Activated naive CD4-positive, alpha-beta T cell treated with anti-CD3 and anti-CD28 coated beads, Interleukin-2, amount 50 U/mL, for 24 hours (primary cell): Measurements from ENCODE around the gene STK32B.
"Not testable (repeated sequence)": the region's sequence is repeated elsewhere in the genome, so short reads cannot be mapped to it uniquely, and the experiment has no call there.

ENCODE experiments used
- H3K27ac Mint-ChIP-seq: one replicate; pipeline ENCODE4 v1.8.0; 2021; ENCODE audit warnings: mild to moderate bottlenecking, mixed read lengths
- H3K27me3 Mint-ChIP-seq: one replicate; pipeline ENCODE4 v1.8.0; 2021; ENCODE audit warnings: mixed read lengths
- H3K36me3 Mint-ChIP-seq: one replicate; pipeline ENCODE4 v1.8.0; 2021; ENCODE audit warnings: mixed read lengths
- H3K4me1 Mint-ChIP-seq: one replicate; pipeline ENCODE4 v1.8.0; 2021; ENCODE audit warnings: mixed read lengths
- H3K4me3 Mint-ChIP-seq: one replicate; pipeline ENCODE4 v1.8.0; 2021; ENCODE audit warnings: mild to moderate bottlenecking, mixed read lengths
- H3K9me3 Mint-ChIP-seq: one replicate; pipeline ENCODE4 v1.8.0; 2021; ENCODE audit warnings: mixed read lengths

STK32B gene

GRCh38 chr4:5051278-5052203 is at the start of gene STK32B:
STK32B (plus strand) TSS chr4:5051480.
- H3K9me3 Mint-ChIP-seq = no peaks in the 10 kb centered on the region
- no peaks in the 10 kb centered on the region for H3K36me3 Mint-ChIP-seq
- peaks cover 33% of the 10 kb centered on the region for H3K27me3 Mint-ChIP-seq
- H3K27ac Mint-ChIP-seq = no peak within 1 kb of the TSS
- H3K4me1 Mint-ChIP-seq = peaks cover 14% of the 10 kb centered on the region
- peak within 1 kb of the TSS; percentile 66 for H3K4me3 Mint-ChIP-seq

GRCh38 chr4:5001641-5002040 is 49.6 kb upstream of the STK32B start:
- not testable (repeated sequence) for H3K9me3 Mint-ChIP-seq, H3K4me1 Mint-ChIP-seq, H3K27ac Mint-ChIP-seq, H3K4me3 Mint-ChIP-seq, H3K36me3 Mint-ChIP-seq, H3K27me3 Mint-ChIP-seq

- no peak overlapping the region for H3K27ac Mint-ChIP-seq
- H3K4me1 Mint-ChIP-seq = no peaks in the 10 kb centered on the region
- no peak overlapping the region for H3K4me3 Mint-ChIP-seq
- no peaks in the 10 kb centered on the region for H3K9me3 Mint-ChIP-seq
- H3K27me3 Mint-ChIP-seq = peaks cover 9% of the 10 kb centered on the region
- H3K36me3 Mint-ChIP-seq = no peaks in the 10 kb centered on the region
Observed at GRCh38 chr4:5003372-5003857, 47.9 kb upstream of the STK32B start.

GRCh38 chr4:5003918-5004317 is 47.4 kb upstream of the STK32B start:
- Mint-ChIP-seq H3K27ac (no peak overlapping the region), H3K27me3 (peaks cover 9% of the 10 kb centered on the region), H3K4me1 (no peaks in the 10 kb centered on the region), H3K9me3 (no peaks in the 10 kb centered on the region), H3K36me3 (no peaks in the 10 kb centered on the region), H3K4me3 (no peak overlapping the region)

- Mint-ChIP-seq H3K9me3 (no peaks in the 10 kb centered on the region), H3K4me1 (no peaks in the 10 kb centered on the region), H3K27me3 (peaks cover 9% of the 10 kb centered on the region), H3K27ac (no peak overlapping the region), H3K36me3 (no peaks in the 10 kb centered on the region), H3K4me3 (no peak overlapping the region)
Observed at GRCh38 chr4:5004496-5004895, 46.8 kb upstream of the STK32B start.

- not testable (repeated sequence) for H3K9me3 Mint-ChIP-seq, H3K4me1 Mint-ChIP-seq, H3K27ac Mint-ChIP-seq, H3K4me3 Mint-ChIP-seq, H3K27me3 Mint-ChIP-seq, H3K36me3 Mint-ChIP-seq
Observed at GRCh38 chr4:5006932-5007331, 44.3 kb upstream of the STK32B start.

- Mint-ChIP-seq H3K4me3 (no peak overlapping the region), H3K27ac (no peak overlapping the region), H3K4me1 (no peaks in the 10 kb centered on the region), H3K36me3 (no peaks in the 10 kb centered on the region), H3K27me3 (no peaks in the 10 kb centered on the region), H3K9me3 (peaks cover 6% of the 10 kb centered on the region)
Observed at GRCh38 chr4:5009796-5010195, 41.5 kb upstream of the STK32B start.

- H3K4me1 Mint-ChIP-seq = no peaks in the 10 kb centered on the region
- no peaks in the 10 kb centered on the region for H3K36me3 Mint-ChIP-seq
- peaks cover 6% of the 10 kb centered on the region for H3K9me3 Mint-ChIP-seq
- H3K27ac Mint-ChIP-seq = no peak overlapping the region
- no peak overlapping the region for H3K4me3 Mint-ChIP-seq
- peaks cover 2% of the 10 kb centered on the region for H3K27me3 Mint-ChIP-seq
Observed at GRCh38 chr4:5010984-5011383, 40.3 kb upstream of the STK32B start.

- Mint-ChIP-seq H3K27ac (no peak overlapping the region), H3K36me3 (no peaks in the 10 kb centered on the region), H3K9me3 (peaks cover 6% of the 10 kb centered on the region), H3K4me3 (no peak overlapping the region), H3K4me1 (no peaks in the 10 kb centered on the region), H3K27me3 (peaks cover 4% of the 10 kb centered on the region)
Observed at GRCh38 chr4:5012244-5012898, 38.9 kb upstream of the STK32B start.

GRCh38 chr4:5012958-5013357 is 38.3 kb upstream of the STK32B start:
- Mint-ChIP-seq H3K27ac (no peak overlapping the region), H3K27me3 (peaks cover 7% of the 10 kb centered on the region), H3K36me3 (no peaks in the 10 kb centered on the region), H3K4me3 (no peak overlapping the region), H3K4me1 (no peaks in the 10 kb centered on the region), H3K9me3 (peaks cover 6% of the 10 kb centered on the region)

GRCh38 chr4:5014007-5014682 is 37.1 kb upstream of the STK32B start:
- no peaks in the 10 kb centered on the region for H3K4me1 Mint-ChIP-seq
- no peak overlapping the region for H3K27ac Mint-ChIP-seq
- H3K36me3 Mint-ChIP-seq = no peaks in the 10 kb centered on the region
- H3K9me3 Mint-ChIP-seq = peaks cover 6% of the 10 kb centered on the region
- peaks cover 8% of the 10 kb centered on the region for H3K27me3 Mint-ChIP-seq
- no peak overlapping the region for H3K4me3 Mint-ChIP-seq

- no peaks in the 10 kb centered on the region for H3K4me1 Mint-ChIP-seq
- H3K4me3 Mint-ChIP-seq = no peak overlapping the region
- no peaks in the 10 kb centered on the region for H3K9me3 Mint-ChIP-seq
- H3K27me3 Mint-ChIP-seq = peaks cover 9% of the 10 kb centered on the region
- H3K36me3 Mint-ChIP-seq = no peaks in the 10 kb centered on the region
- H3K27ac Mint-ChIP-seq = no peak overlapping the region
Observed at GRCh38 chr4:5018096-5018495, 33.2 kb upstream of the STK32B start.

GRCh38 chr4:5018603-5019002 is 32.7 kb upstream of the STK32B start:
- H3K4me3 Mint-ChIP-seq = no peak overlapping the region
- H3K27me3 Mint-ChIP-seq = peaks cover 10% of the 10 kb centered on the region

GRCh38 chr4:5019274-5019673 is 32.0 kb upstream of the STK32B start, which contains the start of gene CYTL1:
CYTL1 (minus strand) TSS chr4:5019458; CDS start chr4:5019445, 13 bp downstream.
- no peak within 1 kb of the TSS for H3K4me3 Mint-ChIP-seq
- H3K27me3 Mint-ChIP-seq = peaks cover 11% of the 10 kb centered on the region
- peaks cover 5% of the 10 kb centered on the region for H3K9me3 Mint-ChIP-seq
- no peak within 1 kb of the TSS for H3K27ac Mint-ChIP-seq
- no peaks in the 10 kb centered on the region for H3K36me3 Mint-ChIP-seq
- no peaks in the 10 kb centered on the region for H3K4me1 Mint-ChIP-seq

More at GRCh38 chr4:5018603-5019002, 32.7 kb upstream of the STK32B start:
- Mint-ChIP-seq H3K4me1 (no peaks in the 10 kb centered on the region), H3K36me3 (no peaks in the 10 kb centered on the region), H3K27ac (no peak overlapping the region), H3K9me3 (peaks cover under 1% of the 10 kb centered on the region)

- peaks cover 11% of the 10 kb centered on the region for H3K27me3 Mint-ChIP-seq
- H3K4me1 Mint-ChIP-seq = no peaks in the 10 kb centered on the region
- no peaks in the 10 kb centered on the region for H3K36me3 Mint-ChIP-seq
- no peak overlapping the region for H3K27ac Mint-ChIP-seq
- peaks cover 5% of the 10 kb centered on the region for H3K9me3 Mint-ChIP-seq
- H3K4me3 Mint-ChIP-seq = no peak overlapping the region
Observed at GRCh38 chr4:5019796-5020195, 31.5 kb upstream of the STK32B start.

GRCh38 chr4:5020341-5020740 is 30.9 kb upstream of the STK32B start:
- no peak overlapping the region for H3K27ac Mint-ChIP-seq
- no peaks in the 10 kb centered on the region for H3K4me1 Mint-ChIP-seq
- H3K27me3 Mint-ChIP-seq = peaks cover 10% of the 10 kb centered on the region
- no peaks in the 10 kb centered on the region for H3K36me3 Mint-ChIP-seq
- no peak overlapping the region for H3K4me3 Mint-ChIP-seq
- H3K9me3 Mint-ChIP-seq = peaks cover 5% of the 10 kb centered on the region
